Measurements from ENCODE around the gene CBR3.

DNA sequence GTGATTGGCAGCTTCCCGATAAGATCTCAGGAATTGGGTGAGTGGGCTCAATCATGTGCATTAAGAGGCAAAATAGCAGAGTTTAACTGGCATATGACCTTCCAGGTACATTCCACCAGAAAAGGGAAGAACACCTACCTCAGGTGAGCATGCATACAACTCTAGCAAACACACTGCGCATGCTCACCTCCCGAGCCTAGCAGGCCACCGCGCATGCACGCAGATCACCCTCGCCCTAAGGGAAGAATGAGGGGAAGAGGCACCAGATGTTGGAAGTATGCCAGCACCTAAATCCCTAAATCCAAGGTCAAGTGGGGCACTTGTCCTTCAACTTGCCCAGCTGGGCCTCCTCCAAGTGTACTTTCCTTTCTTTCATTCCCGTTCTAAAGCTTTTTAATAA lies 23.6 kb upstream of the CBR3 start:
- TF ChIP-seq, protein P1, sequence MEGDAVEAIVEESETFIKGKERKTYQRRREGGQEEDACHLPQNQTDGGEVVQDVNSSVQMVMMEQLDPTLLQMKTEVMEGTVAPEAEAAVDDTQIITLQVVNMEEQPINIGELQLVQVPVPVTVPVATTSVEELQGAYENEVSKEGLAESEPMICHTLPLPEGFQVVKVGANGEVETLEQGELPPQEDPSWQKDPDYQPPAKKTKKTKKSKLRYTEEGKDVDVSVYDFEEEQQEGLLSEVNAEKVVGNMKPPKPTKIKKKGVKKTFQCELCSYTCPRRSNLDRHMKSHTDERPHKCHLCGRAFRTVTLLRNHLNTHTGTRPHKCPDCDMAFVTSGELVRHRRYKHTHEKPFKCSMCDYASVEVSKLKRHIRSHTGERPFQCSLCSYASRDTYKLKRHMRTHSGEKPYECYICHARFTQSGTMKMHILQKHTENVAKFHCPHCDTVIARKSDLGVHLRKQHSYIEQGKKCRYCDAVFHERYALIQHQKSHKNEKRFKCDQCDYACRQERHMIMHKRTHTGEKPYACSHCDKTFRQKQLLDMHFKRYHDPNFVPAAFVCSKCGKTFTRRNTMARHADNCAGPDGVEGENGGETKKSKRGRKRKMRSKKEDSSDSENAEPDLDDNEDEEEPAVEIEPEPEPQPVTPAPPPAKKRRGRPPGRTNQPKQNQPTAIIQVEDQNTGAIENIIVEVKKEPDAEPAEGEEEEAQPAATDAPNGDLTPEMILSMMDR (conservative IDR thresholded peaks at IDR 0.05), result no peak
- TF ChIP-seq ZFX (IDR thresholded peaks at IDR 0.05), result no peak
